Measurements from ENCODE around the gene TTC9B.
"Not testable (repeated sequence)": the region's sequence is repeated elsewhere in the genome, so short reads cannot be mapped to it uniquely, and the experiment has no call there.

Gene TTC9B

GRCh38 chr19:40219029-40219428 lies 845 bp upstream of the TTC9B start:
- not testable (repeated sequence) for H3K4me3 ChIP-seq (ENCODE audit: low read length); H3K36me3 ChIP-seq (ENCODE audit: insufficient read depth, low read length); H3K4me2 ChIP-seq (ENCODE audit: low read length); H3K9me3 ChIP-seq (replicated peaks; ENCODE audit: low read length); H3K9ac ChIP-seq (ENCODE audit: low read depth, low read length)
- peaks cover 24% of the 10 kb centered on the region for H3K27me3 ChIP-seq (ENCODE audit: control insufficient read depth, insufficient read depth, low read length)
- H3K4me1 ChIP-seq (ENCODE audit: control insufficient read depth, insufficient read depth, low read length), result peaks cover 11% of the 10 kb centered on the region

DNA sequence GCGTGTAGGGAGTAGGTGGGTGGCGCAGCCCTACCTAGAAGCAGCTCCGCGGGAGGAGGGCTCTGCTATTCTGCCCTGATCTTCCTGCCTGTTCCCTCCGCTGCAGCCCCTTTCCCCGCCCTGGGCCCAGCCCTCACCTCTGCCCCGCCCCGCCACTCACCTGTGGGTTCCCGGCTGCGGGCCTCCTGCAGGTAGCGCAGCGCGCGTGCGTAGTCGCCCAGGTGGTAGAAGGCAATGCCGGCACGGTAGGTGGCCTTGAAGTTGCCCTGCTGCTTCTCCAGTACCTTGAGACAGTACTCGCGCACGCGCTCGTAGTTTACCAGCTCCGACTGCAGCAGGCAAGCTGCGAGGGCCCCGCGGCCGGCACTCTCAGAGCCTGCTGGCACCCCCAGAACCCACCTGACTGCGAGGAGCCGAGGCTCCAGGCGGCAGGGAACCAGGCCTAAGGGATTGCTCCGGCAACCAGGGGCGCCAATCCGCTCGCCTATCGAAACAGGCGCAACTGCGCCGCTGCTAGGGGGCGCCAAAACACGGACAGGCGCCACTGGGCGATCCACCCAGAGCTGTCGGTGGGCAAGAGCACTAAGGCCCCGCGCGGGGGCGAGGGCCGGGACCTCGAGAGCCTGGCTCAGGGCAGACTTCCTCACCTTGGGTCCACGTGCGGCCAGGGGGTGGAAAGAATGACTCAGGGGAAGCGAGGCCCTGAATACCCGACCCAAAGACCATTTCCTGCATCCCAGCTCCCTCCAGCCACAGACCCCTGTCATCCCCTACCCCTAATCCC lies 965 bp downstream of the TTC9B start:
- no peak overlapping the region for H3K4me2 ChIP-seq (ENCODE audit: low read length)
- H3K27me3 ChIP-seq (ENCODE audit: control insufficient read depth, insufficient read depth, low read length), result peaks cover 24% of the 10 kb centered on the region
- H3K4me3 ChIP-seq (ENCODE audit: low read length), result no peak overlapping the region
- no peaks in the 10 kb centered on the region for H3K36me3 ChIP-seq (ENCODE audit: insufficient read depth, low read length)
- peaks cover 11% of the 10 kb centered on the region for H3K4me1 ChIP-seq (ENCODE audit: control insufficient read depth, insufficient read depth, low read length)
- H3K9me3 ChIP-seq (replicated peaks; ENCODE audit: low read length), result no peaks in the 10 kb centered on the region
- H3K9ac ChIP-seq (ENCODE audit: low read depth, low read length), result no peak overlapping the region

DNA sequence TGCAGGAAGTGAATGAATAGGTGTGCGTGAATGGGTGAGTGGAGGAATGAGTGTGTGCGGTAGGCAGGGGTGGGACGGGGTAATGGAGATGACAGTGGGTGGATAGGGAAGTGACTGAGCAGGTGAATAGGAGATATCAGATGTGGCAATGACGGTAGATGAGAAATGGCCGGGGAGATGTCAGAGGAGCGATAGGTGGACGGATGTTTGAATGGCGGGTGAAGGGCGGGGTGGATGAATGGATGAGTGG lies 1.5 kb downstream of the TTC9B start:
- H3K4me2 ChIP-seq (ENCODE audit: low read length), result no peak overlapping the region
- H3K4me1 ChIP-seq (ENCODE audit: control insufficient read depth, insufficient read depth, low read length), result peaks cover 11% of the 10 kb centered on the region
- H3K4me3 ChIP-seq (ENCODE audit: low read length), result no peak overlapping the region

GRCh38 chr19:40216013-40216776 lies 2.0 kb downstream of the TTC9B start:
- Histone ChIP-seq H3K4me3 (ENCODE audit: low read length) (no peak overlapping the region), H3K4me1 (ENCODE audit: control insufficient read depth, insufficient read depth, low read length) (peaks cover 11% of the 10 kb centered on the region), H3K4me2 (ENCODE audit: low read length) (no peak overlapping the region), H3K27me3 (ENCODE audit: control insufficient read depth, insufficient read depth, low read length) (peaks cover 24% of the 10 kb centered on the region), H3K9me3 (replicated peaks; ENCODE audit: low read length) (no peaks in the 10 kb centered on the region), H3K36me3 (ENCODE audit: insufficient read depth, low read length) (no peaks in the 10 kb centered on the region), H3K9ac (ENCODE audit: low read depth, low read length) (no peak overlapping the region)

More for the DNA sequence above, 1.5 kb downstream of the TTC9B start:
- H3K27me3 ChIP-seq (ENCODE audit: control insufficient read depth, insufficient read depth, low read length), result peaks cover 24% of the 10 kb centered on the region
- no peaks in the 10 kb centered on the region for H3K36me3 ChIP-seq (ENCODE audit: insufficient read depth, low read length)
- H3K9me3 ChIP-seq (replicated peaks; ENCODE audit: low read length), result no peaks in the 10 kb centered on the region
- no peak overlapping the region for H3K9ac ChIP-seq (ENCODE audit: low read depth, low read length)

- Histone ChIP-seq H3K4me1 (ENCODE audit: control insufficient read depth, insufficient read depth, low read length) (peaks cover 7% of the 10 kb centered on the region), H3K4me2 (ENCODE audit: low read length) (no peak overlapping the region), H3K4me3 (ENCODE audit: low read length) (no peak overlapping the region), H3K27me3 (ENCODE audit: control insufficient read depth, insufficient read depth, low read length) (peaks cover 24% of the 10 kb centered on the region), H3K36me3 (ENCODE audit: insufficient read depth, low read length) (no peaks in the 10 kb centered on the region), H3K9me3 (replicated peaks; ENCODE audit: low read length) (no peaks in the 10 kb centered on the region), H3K9ac (ENCODE audit: low read depth, low read length) (no peak overlapping the region)
Measured at GRCh38 chr19:40214936-40215335, 3.2 kb downstream of the TTC9B start.

DNA sequence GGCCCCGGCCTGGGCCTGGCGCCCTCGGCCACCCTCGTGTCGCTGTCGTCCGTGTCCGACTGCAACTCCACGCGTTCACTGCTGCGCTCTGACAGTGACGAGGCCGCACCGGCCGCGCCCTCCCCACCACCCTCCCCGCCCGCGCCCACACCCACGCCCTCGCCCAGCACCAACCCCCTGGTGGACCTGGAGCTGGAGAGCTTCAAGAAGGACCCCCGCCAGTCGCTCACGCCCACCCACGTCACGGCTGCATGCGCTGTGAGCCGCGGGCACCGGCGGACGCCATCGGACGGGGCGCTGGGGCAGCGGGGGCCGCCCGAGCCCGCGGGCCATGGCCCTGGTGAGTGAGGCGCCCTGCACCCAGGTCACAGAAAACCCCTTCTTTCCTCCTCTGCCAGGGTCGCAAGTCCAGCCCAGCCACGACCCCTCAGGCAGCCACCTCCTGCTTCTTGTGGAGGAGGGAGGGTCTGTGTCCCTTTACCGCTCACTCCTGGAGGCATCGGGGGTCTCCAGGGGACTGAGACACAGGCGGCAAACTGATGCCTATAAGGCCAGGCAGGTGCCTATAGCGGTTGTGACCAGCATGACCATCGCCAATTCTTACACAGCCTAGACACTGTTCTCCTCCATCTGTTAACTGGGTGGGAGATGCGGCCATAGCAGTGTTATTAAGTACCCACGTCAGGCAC lies 4.2 kb downstream of the TTC9B start:
- H3K4me3 ChIP-seq (ENCODE audit: low read length), result no peak overlapping the region
- H3K27me3 ChIP-seq (ENCODE audit: control insufficient read depth, insufficient read depth, low read length), result peaks cover 24% of the 10 kb centered on the region
- H3K4me2 ChIP-seq (ENCODE audit: low read length), result no peak overlapping the region
- no peaks in the 10 kb centered on the region for H3K4me1 ChIP-seq (ENCODE audit: control insufficient read depth, insufficient read depth, low read length)
- no peaks in the 10 kb centered on the region for H3K36me3 ChIP-seq (ENCODE audit: insufficient read depth, low read length)
- H3K9me3 ChIP-seq (replicated peaks; ENCODE audit: low read length), result no peaks in the 10 kb centered on the region
- no peak overlapping the region for H3K9ac ChIP-seq (ENCODE audit: low read depth, low read length)

DNA sequence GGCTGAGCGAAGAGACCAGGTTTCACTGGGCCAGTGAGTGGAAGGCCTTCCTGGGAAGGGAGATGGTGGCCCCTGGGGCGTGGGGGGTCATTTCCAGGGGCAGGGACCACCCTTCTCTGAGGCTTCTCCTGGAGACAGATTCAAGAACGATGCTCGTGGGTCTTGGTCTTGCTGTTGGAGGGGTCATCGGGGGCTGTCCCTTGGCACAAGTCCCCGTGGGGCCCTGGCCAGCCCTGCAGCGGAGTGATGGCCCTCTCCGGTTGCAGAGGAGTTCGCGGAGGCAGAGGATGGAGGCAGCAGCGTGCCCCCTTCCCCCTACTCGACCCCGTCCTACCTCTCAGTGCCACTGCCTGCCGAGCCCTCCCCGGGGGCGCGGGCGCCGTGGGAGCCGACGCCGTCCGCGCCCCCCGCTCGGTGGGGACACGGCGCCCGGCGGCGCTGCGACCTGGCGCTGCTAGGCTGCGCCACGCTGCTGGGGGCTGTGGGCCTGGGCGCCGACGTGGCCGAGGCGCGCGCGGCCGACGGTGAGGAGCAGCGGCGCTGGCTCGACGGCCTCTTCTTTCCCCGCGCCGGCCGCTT lies 4.8 kb downstream of the TTC9B start:
- Histone ChIP-seq H3K4me3 (ENCODE audit: low read length) (no peak overlapping the region), H3K4me2 (ENCODE audit: low read length) (no peak overlapping the region), H3K36me3 (ENCODE audit: insufficient read depth, low read length) (peaks cover 3% of the 10 kb centered on the region), H3K9me3 (replicated peaks; ENCODE audit: low read length) (no peaks in the 10 kb centered on the region), H3K9ac (ENCODE audit: low read depth, low read length) (no peak overlapping the region), H3K4me1 (ENCODE audit: control insufficient read depth, insufficient read depth, low read length) (no peaks in the 10 kb centered on the region), H3K27me3 (ENCODE audit: control insufficient read depth, insufficient read depth, low read length) (peaks cover 19% of the 10 kb centered on the region)

DNA sequence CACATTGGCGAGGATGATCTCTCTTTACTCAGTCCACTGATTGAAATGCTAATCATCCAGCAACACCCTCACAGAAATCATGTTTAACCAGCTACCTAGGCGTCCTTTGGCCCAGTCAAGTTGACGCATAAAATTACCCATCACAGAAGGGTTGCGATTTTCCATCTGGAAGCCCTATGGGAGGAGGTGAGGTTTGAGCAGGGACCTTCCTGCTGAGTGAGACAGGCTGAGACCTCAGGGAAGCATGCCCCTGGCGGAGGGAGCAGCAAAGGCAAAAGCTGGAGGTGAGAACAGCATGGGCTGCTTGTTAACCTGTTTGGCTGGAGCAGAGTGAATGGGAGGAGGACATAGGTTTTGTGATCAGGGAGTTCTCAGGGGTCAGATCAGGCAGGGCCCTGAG lies 7.3 kb downstream of the TTC9B start:
- Histone ChIP-seq H3K4me3 (ENCODE audit: low read length) (no peak overlapping the region), H3K4me2 (ENCODE audit: low read length) (no peak overlapping the region), H3K4me1 (ENCODE audit: control insufficient read depth, insufficient read depth, low read length) (no peaks in the 10 kb centered on the region), H3K9ac (ENCODE audit: low read depth, low read length) (no peak overlapping the region), H3K9me3 (replicated peaks; ENCODE audit: low read length) (no peaks in the 10 kb centered on the region), H3K27me3 (ENCODE audit: control insufficient read depth, insufficient read depth, low read length) (no peaks in the 10 kb centered on the region), H3K36me3 (ENCODE audit: insufficient read depth, low read length) (peaks cover 3% of the 10 kb centered on the region)

DNA sequence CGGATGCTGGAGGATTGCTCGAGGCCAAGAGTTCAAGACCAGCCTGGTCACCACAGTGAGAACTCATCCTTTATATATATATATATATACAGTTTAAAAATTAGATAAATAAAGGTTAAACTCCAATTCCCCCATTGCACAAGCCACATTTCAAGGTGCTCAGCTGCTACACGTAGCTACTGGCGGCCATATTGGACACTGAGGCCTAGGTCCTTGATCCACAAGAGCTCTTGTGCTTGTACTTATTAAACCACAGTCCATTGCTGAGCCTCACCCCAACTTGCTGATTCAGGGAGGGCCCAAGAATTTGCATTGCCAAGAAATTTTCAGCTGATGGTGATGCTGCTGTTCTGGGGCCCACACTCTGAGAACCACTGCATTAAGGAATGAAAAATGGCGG lies 9.6 kb downstream of the TTC9B start:
- Histone ChIP-seq H3K27me3 (ENCODE audit: control insufficient read depth, insufficient read depth, low read length) (no peaks in the 10 kb centered on the region), H3K4me2 (ENCODE audit: low read length) (no peak overlapping the region), H3K4me1 (ENCODE audit: control insufficient read depth, insufficient read depth, low read length) (no peaks in the 10 kb centered on the region), H3K36me3 (ENCODE audit: insufficient read depth, low read length) (peaks cover 15% of the 10 kb centered on the region), H3K4me3 (ENCODE audit: low read length) (no peak overlapping the region), H3K9ac (ENCODE audit: low read depth, low read length) (no peak overlapping the region), H3K9me3 (replicated peaks; ENCODE audit: low read length) (no peaks in the 10 kb centered on the region)

- Histone ChIP-seq H3K4me1 (ENCODE audit: control insufficient read depth, insufficient read depth, low read length) (peaks cover 2% of the 10 kb centered on the region), H3K36me3 (ENCODE audit: insufficient read depth, low read length) (peaks cover 15% of the 10 kb centered on the region), H3K9ac (ENCODE audit: low read depth, low read length) (no peak overlapping the region)
Measured at GRCh38 chr19:40205760-40206159, 12.4 kb downstream of the TTC9B start.

GRCh38 chr19:40204381-40204780 lies 13.8 kb downstream of the TTC9B start:
- peaks cover 15% of the 10 kb centered on the region for H3K36me3 ChIP-seq (ENCODE audit: insufficient read depth, low read length)
- H3K4me1 ChIP-seq (ENCODE audit: control insufficient read depth, insufficient read depth, low read length), result peaks cover 3% of the 10 kb centered on the region
- no peak overlapping the region for H3K9ac ChIP-seq (ENCODE audit: low read depth, low read length)

More at GRCh38 chr19:40205760-40206159, 12.4 kb downstream of the TTC9B start:
- H3K4me3 ChIP-seq (ENCODE audit: low read length), result no peak overlapping the region
- H3K27me3 ChIP-seq (ENCODE audit: control insufficient read depth, insufficient read depth, low read length), result no peaks in the 10 kb centered on the region
- no peak overlapping the region for H3K4me2 ChIP-seq (ENCODE audit: low read length)
- H3K9me3 ChIP-seq (replicated peaks; ENCODE audit: low read length), result no peaks in the 10 kb centered on the region

More at GRCh38 chr19:40204381-40204780, 13.8 kb downstream of the TTC9B start:
- Histone ChIP-seq H3K9me3 (replicated peaks; ENCODE audit: low read length) (no peaks in the 10 kb centered on the region), H3K27me3 (ENCODE audit: control insufficient read depth, insufficient read depth, low read length) (no peaks in the 10 kb centered on the region), H3K4me3 (ENCODE audit: low read length) (no peak overlapping the region), H3K4me2 (ENCODE audit: low read length) (no peak overlapping the region)
